ENCODE data around the gene DNAJC10.

DNA sequence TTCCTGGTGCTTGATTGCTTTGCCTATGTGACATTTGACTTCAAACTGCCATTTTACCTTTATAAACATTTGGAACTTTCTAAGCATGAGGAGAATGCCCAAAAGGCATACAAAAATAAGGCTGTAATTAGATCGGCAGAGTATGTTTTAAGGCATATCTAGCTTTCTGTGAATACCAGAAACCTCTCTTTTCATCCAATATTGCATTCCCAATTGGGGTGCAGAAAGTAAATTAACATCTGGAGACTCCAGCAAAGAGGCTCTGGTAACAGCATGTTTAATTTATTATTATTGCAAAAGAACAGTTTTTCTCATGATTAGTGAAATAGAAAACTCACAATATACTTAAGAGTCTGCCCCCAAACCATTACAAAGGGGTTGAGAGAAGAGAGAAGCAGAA, 118.2 kb downstream of the DNAJC10 start:
- TF ChIP-seq, protein P1, sequence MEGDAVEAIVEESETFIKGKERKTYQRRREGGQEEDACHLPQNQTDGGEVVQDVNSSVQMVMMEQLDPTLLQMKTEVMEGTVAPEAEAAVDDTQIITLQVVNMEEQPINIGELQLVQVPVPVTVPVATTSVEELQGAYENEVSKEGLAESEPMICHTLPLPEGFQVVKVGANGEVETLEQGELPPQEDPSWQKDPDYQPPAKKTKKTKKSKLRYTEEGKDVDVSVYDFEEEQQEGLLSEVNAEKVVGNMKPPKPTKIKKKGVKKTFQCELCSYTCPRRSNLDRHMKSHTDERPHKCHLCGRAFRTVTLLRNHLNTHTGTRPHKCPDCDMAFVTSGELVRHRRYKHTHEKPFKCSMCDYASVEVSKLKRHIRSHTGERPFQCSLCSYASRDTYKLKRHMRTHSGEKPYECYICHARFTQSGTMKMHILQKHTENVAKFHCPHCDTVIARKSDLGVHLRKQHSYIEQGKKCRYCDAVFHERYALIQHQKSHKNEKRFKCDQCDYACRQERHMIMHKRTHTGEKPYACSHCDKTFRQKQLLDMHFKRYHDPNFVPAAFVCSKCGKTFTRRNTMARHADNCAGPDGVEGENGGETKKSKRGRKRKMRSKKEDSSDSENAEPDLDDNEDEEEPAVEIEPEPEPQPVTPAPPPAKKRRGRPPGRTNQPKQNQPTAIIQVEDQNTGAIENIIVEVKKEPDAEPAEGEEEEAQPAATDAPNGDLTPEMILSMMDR (conservative IDR thresholded peaks at IDR 0.05; ENCODE audit: low read length), result no peak
- no peak for TF ChIP-seq EZH2phosphoT487 (IDR thresholded peaks at IDR 0.05; ENCODE audit: borderline replicate concordance)
